HG02884 (cell line): Measurements from ENCODE around the gene EXOG.
"Not testable (repeated sequence)": the region's sequence is repeated elsewhere in the genome, so short reads cannot be mapped to it uniquely, and the experiment has no call there.

ENCODE experiments used
- ATAC-seq: cut with Tn5 transposase; IDR thresholded peaks from one replicate; pipeline ENCODE4 v1.9.1; 2021; ENCODE audit warnings: mild to moderate bottlenecking, moderate library complexity; ENCODE audit not compliant: unreplicated experiment

EXOG gene

GRCh38 chr3:38561746-38562466 lies 65.8 kb downstream of the EXOG start:
- no peak for ATAC-seq

GRCh38 chr3:38562467-38562925 lies 66.4 kb downstream of the EXOG start:
- no peak for ATAC-seq

GRCh38 chr3:38563070-38563885 lies 67.1 kb downstream of the EXOG start:
- no peak for ATAC-seq

GRCh38 chr3:38563886-38564270 lies 67.7 kb downstream of the EXOG start:
- no peak for ATAC-seq

- no peak for ATAC-seq
Observed at GRCh38 chr3:38564631-38565338, 68.6 kb downstream of the EXOG start.

- ATAC-seq = no peak
Observed at GRCh38 chr3:38565339-38566214, 69.4 kb downstream of the EXOG start.

GRCh38 chr3:38566215-38566528 lies 70.0 kb downstream of the EXOG start:
- no peak for ATAC-seq

GRCh38 chr3:38566794-38567193 lies 70.7 kb downstream of the EXOG start:
- ATAC-seq = not testable (repeated sequence)

- no peak for ATAC-seq
Observed at GRCh38 chr3:38567498-38567897, 71.4 kb downstream of the EXOG start.

- no peak for ATAC-seq
Observed at GRCh38 chr3:38573111-38573510, 77.0 kb downstream of the EXOG start.

- no peak for ATAC-seq
Observed at GRCh38 chr3:38573556-38573955, 77.4 kb downstream of the EXOG start.

- ATAC-seq = no peak
Observed at GRCh38 chr3:38574411-38575278, 78.5 kb downstream of the EXOG start.

GRCh38 chr3:38575279-38575843 lies 79.2 kb downstream of the EXOG start:
- no peak for ATAC-seq
